Uterus (tissue), 4 donors: ENCODE results near the gene SORL1. TPM values are rescaled to one million over a fixed set of nuclear protein-coding genes. Genes with fewer than 3 reads are reported as not detected.

ENCODE experiments used
- DNase-seq, 2 donors: peaks; one replicate each; pipeline ENCODE4 v3.0.0-alpha.2; 2019 to 2020
- H3K27ac ChIP-seq, 2 donors: fragments of 200-600 bp; sonication (generic); 1 replicate in 1 of 2; 2 replicates in 1 of 2; pipeline ENCODE4 v1.5.1; 2016 to 2018
- H3K27me3 ChIP-seq, 2 donors: fragments of 200-600 bp; sonication (generic); one replicate each; pipeline ENCODE4 v1.5.1; 2018 to 2019; ENCODE audit warnings: control low read depth in 1 of 2
- H3K36me3 ChIP-seq, 2 donors: fragments of 200-600 bp; sonication (generic); one replicate each; pipeline ENCODE4 v1.5.1; 2019; ENCODE audit warnings: control low read depth in 1 of 2
- H3K4me1 ChIP-seq, 2 donors: fragments of 200-600 bp; sonication (generic); one replicate each; pipeline ENCODE4 v1.5.1; 2018 to 2019; ENCODE audit warnings: control low read depth in 1 of 2
- H3K4me3 ChIP-seq, 2 donors: fragments of 200-600 bp; sonication (generic); 1 replicate in 1 of 2; 2 replicates in 1 of 2; pipeline ENCODE4 v1.5.1; 2018 to 2019; ENCODE audit warnings: mild to moderate bottlenecking in 1 of 2
- H3K9me3 ChIP-seq, 2 donors: fragments of 200-600 bp; sonication (generic); one replicate each; pipeline ENCODE4 v1.5.1; 2019; ENCODE audit warnings: control low read depth in 1 of 2
- CTCF ChIP-seq, 4 experiments: fragments of 200-600 bp in 2 of 4; fragments of 450-650 bp in 2 of 4; sonication (generic) in 2 of 4; IDR thresholded peaks; one replicate each; pipeline ENCODE4 v1.5.1; 2016 to 2019; ENCODE audit warnings: antibody characterized with exemption in 4 of 4, mild to moderate bottlenecking in 2 of 4, moderate library complexity in 1 of 4
- POLR2A ChIP-seq, 2 donors: fragments of 450-650 bp; IDR thresholded peaks; one replicate each; pipeline ENCODE4 v1.6.1; 2016; ENCODE audit warnings: antibody characterized with exemption in 2 of 2, mild to moderate bottlenecking in 1 of 2, moderate library complexity in 1 of 2
- intact Hi-C: fragments of 100-400 bp; cut with DNase I; formaldehyde crosslinking; loops from one replicate; pipeline ENCODE4 v1.15.1; 2023; ENCODE audit warnings: low total_unique reads
- total RNA-seq, 4 donors: library from RNA; depleted of rRNA in 3 of 4; stranded (reverse); fragments of >200 nt in 3 of 4; gene quantifications; one replicate each; pipeline versions ENCODE4 v1.1.0 to v1.2.4, GENCODE V29; 2014 to 2023
- donor health status: DM: yes; HTN: yes; CAD: no.

Gene SORL1
- total RNA-seq, 4 donors from 2014 or later: 7.6 to 42.6 (median 17.2) TPM

GRCh38 chr11:121575963-121576290, 123.8 kb downstream of the SORL1 start:
- TF ChIP-seq CTCF (IDR thresholded peaks at IDR 0.05): no peak
- no peak for TF ChIP-seq POLR2A (IDR thresholded peaks at IDR 0.05)
- DNase-seq: no peak
- H3K4me3 ChIP-seq: no peak overlapping the region
- no peaks in the 10 kb centered on the region for H3K9me3 ChIP-seq
- intact Hi-C loops: no loop called here
- no peaks in the 10 kb centered on the region for H3K27me3 ChIP-seq
- no peaks in the 10 kb centered on the region for H3K36me3 ChIP-seq
- peaks cover 0 to 9% of the 10 kb centered on the region in 2 donors for H3K4me1 ChIP-seq
- peak overlapping the region; percentile 42 to 67 for H3K27ac ChIP-seq

DNA sequence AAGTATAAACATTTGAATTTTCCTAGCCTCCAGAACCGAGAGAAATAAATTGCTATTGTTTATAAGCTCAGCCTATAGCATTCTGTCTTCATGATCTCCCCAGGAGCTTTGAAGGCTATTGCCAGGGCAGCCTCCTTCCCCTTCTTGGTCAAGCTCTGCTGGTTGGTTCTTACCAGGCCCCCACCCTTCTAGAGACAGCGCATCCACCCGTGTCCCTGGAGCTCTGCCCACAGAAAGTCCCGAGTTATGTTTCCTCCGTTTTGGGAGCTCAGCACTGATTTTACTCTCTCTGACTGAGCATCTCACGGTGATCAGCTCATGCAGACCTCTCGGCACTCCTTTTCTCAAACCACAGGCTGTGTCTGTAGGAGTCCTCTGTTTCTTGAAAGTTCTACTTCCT, 124.4 kb downstream of the SORL1 start:
- Histone ChIP-seq H3K27ac (peak overlapping the region; percentile 42 to 67), H3K4me1 (peaks cover 0 to 9% of the 10 kb centered on the region in 2 donors), H3K4me3 (no peak overlapping the region), H3K27me3 (no peaks in the 10 kb centered on the region), H3K36me3 (no peaks in the 10 kb centered on the region), H3K9me3 (no peaks in the 10 kb centered on the region)
- no peak for TF ChIP-seq POLR2A (IDR thresholded peaks at IDR 0.05)
- TF ChIP-seq CTCF (IDR thresholded peaks at IDR 0.05): no peak
- intact Hi-C loops: no loop called here
- peak; percentile 56 to 68 for DNase-seq

- H3K4me1 ChIP-seq: peaks cover 0 to 9% of the 10 kb centered on the region in 2 donors
- no peak for DNase-seq
- H3K4me3 ChIP-seq: no peak overlapping the region
- peak overlapping the region; percentile 42 to 67 for H3K27ac ChIP-seq
- intact Hi-C loops: no loop called here
- no peaks in the 10 kb centered on the region for H3K9me3 ChIP-seq
- no peaks in the 10 kb centered on the region for H3K27me3 ChIP-seq
- TF ChIP-seq POLR2A (IDR thresholded peaks at IDR 0.05) (no peak), CTCF (IDR thresholded peaks at IDR 0.05) (no peak)
- H3K36me3 ChIP-seq: no peaks in the 10 kb centered on the region
These were observed 125.2 kb downstream of the SORL1 start for GRCh38 chr11:121577106-121577848.

DNA sequence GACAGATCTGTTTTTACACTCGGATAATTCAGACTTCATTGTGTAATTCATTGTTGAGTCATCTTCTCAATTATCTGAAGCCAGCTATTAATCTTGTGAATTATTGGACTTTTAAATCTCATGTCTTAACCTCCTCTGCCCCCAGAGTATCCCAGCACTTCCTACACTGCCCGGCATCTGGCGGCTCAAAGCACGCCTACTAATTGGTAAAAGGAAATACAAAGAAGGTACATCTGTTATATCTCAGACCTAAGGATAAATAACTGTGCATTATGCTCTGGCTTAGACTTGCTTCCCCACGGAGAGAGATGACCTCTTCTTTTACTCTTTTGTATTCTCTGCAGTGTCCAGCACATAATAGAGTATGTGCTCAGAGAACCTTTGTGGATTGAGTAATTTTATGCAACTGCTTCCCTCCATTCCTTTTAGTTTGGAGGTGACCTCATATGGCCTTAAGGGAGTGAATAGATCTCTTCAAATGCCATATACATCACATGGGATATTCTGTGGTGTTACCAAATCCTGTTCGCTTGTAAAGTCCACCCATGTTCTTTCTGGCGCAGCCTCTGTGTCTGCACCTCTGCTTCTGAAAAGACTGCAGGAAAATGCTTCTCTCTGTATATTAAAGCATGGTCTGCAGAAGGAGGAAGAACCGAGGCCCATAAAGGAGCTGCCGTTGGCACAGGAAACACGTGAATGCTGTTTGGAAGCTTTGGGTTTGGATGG, 126.3 kb downstream of the SORL1 start:
- peak in 1 of 2 donors; percentile 41 for DNase-seq

DNA sequence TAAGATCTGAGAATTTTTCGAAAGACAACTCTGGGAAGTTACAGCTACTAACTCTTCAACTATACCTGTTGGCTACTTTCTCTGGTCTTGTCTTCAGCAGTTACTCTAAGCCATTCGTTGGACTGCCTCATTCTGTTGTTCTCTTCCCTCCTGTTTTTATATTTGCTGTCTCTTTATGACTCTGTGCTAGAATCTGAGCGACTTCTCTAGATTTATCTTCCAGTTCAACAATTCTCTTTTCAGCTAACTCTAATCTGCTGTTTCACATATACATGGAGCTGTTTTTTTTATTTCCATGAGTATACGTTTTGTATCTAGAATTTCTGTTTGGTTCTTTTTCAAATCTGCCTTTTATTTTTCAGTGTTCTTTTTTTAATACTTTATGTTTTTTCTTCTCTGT, 128.0 kb downstream of the SORL1 start:
- TF ChIP-seq CTCF (IDR thresholded peaks at IDR 0.05) (no peak), POLR2A (IDR thresholded peaks at IDR 0.05) (no peak)
- Histone ChIP-seq H3K4me3 (no peak overlapping the region), H3K36me3 (no peaks in the 10 kb centered on the region), H3K27ac (no peak overlapping the region), H3K9me3 (no peaks in the 10 kb centered on the region), H3K27me3 (no peaks in the 10 kb centered on the region), H3K4me1 (peaks cover 0 to 9% of the 10 kb centered on the region in 2 donors)
- intact Hi-C loops: no loop called here
- DNase-seq: no peak

More for the DNA sequence above, 126.3 kb downstream of the SORL1 start:
- TF ChIP-seq POLR2A (IDR thresholded peaks at IDR 0.05): no peak
- no peak overlapping the region for H3K4me3 ChIP-seq
- no peaks in the 10 kb centered on the region for H3K9me3 ChIP-seq
- peak overlapping the region; percentile 42 to 67 for H3K27ac ChIP-seq
- intact Hi-C loops: no loop called here
- no peaks in the 10 kb centered on the region for H3K27me3 ChIP-seq
- H3K4me1 ChIP-seq: peaks cover 0 to 9% of the 10 kb centered on the region in 2 donors
- H3K36me3 ChIP-seq: no peaks in the 10 kb centered on the region
